GM12878 (cell line): Measurements from ENCODE around the gene DHX16. TPM values are rescaled to one million over a fixed set of nuclear protein-coding genes. Genes with fewer than 3 reads are reported as not detected.
A peak's percentile ranks its signal among the peaks of the same experiment; 100 is the strongest.

ENCODE experiments used
- BRCA1 ChIP-seq: IDR thresholded peaks from 2 replicates; pipeline ENCODE4 v1.6.1; 2011; ENCODE audit warnings: low read depth, low read length, improper control_type of control experiment
- EP300 ChIP-seq, 2 experiments: fragments of 150-350 bp in 1 of 2; IDR thresholded peaks; 2 replicates each; pipeline ENCODE4 v1.6.1; 2011 to 2012; ENCODE audit warnings: low read depth in 2 of 2, low read length in 2 of 2, borderline replicate concordance in 1 of 2, improper control_type of control experiment in 1 of 2, inconsistent platforms in 1 of 2; ENCODE audit not compliant: control insufficient read depth in 1 of 2
- EZH2 ChIP-seq: IDR thresholded peaks from 2 replicates; pipeline ENCODE4 v1.6.1; 2012; ENCODE audit warnings: low read depth, mild to moderate bottlenecking, control low read depth, inconsistent platforms, low read length, borderline replicate concordance; ENCODE audit not compliant: control insufficient read depth
- HDAC2 ChIP-seq: fragments of 200-600 bp; sonication (generic); IDR thresholded peaks from 2 replicates; pipeline ENCODE4 v1.6.1; 2017
- JUNB ChIP-seq: IDR thresholded peaks from 2 replicates; pipeline ENCODE4 v1.6.1; 2016; ENCODE audit warnings: antibody characterized with exemption, mild to moderate bottlenecking
- KAT2A ChIP-seq: conservative IDR thresholded peaks from 2 replicates; pipeline ENCODE4 v1.6.1; 2011; ENCODE audit warnings: low read depth, low read length; ENCODE audit not compliant: control insufficient read depth
- MTA2 ChIP-seq: fragments of 450-650 bp; IDR thresholded peaks from 2 replicates; pipeline ENCODE4 v1.6.1; 2016; ENCODE audit warnings: low read depth, mild to moderate bottlenecking, moderate library complexity
- MXI1 ChIP-seq: fragments of 150-350 bp; IDR thresholded peaks from 2 replicates; pipeline ENCODE4 v1.6.1; 2011; ENCODE audit warnings: low read depth, mild to moderate bottlenecking, inconsistent platforms, low read length, improper control_type of control experiment
- MYB ChIP-seq: fragments of 150-350 bp; IDR thresholded peaks from 2 replicates; pipeline ENCODE4 v1.6.1; 2014; ENCODE audit warnings: mild to moderate bottlenecking, low read depth, low read length, borderline replicate concordance
- NR2C1 ChIP-seq: fragments of 450-650 bp; IDR thresholded peaks from 2 replicates; pipeline ENCODE4 v1.6.1; 2017; ENCODE audit warnings: antibody characterized with exemption, mild to moderate bottlenecking, moderate library complexity
- POLR2AphosphoS2 ChIP-seq: IDR thresholded peaks from 2 replicates; pipeline ENCODE4 v1.6.1; 2011; ENCODE audit warnings: low read depth, mild to moderate bottlenecking, low read length, improper control_type of control experiment, moderate library complexity
- POU2F2 ChIP-seq: IDR thresholded peaks from 3 replicates; pipeline ENCODE4 v1.6.1; 2011; ENCODE audit warnings: low read depth, mild to moderate bottlenecking, low read length, borderline replicate concordance
- RELA ChIP-seq: fragments of 450-650 bp; IDR thresholded peaks from 2 replicates; pipeline ENCODE4 v1.8.0; 2014; ENCODE audit warnings: borderline replicate concordance; ENCODE audit not compliant: partially characterized antibody
- RFX5 ChIP-seq: IDR thresholded peaks from 2 replicates; pipeline ENCODE4 v1.6.1; 2011; ENCODE audit warnings: low read depth, low read length, improper control_type of control experiment
- SP1 ChIP-seq: IDR thresholded peaks from one replicate; pipeline ENCODE4 v1.6.1; 2011; ENCODE audit warnings: low read depth, low read length
- STAT1 ChIP-seq: fragments of 450-650 bp; conservative IDR thresholded peaks from 2 replicates; pipeline ENCODE4 v1.6.1; 2014; ENCODE audit warnings: antibody characterized with exemption, mild to moderate bottlenecking
- STAT3 ChIP-seq: IDR thresholded peaks from 2 replicates; pipeline ENCODE4 v1.6.1; 2011; ENCODE audit warnings: low read depth, low read length, improper control_type of control experiment
- SUZ12 ChIP-seq: fragments of 200-600 bp; sonication (generic); IDR thresholded peaks from one replicate; pipeline ENCODE4 v1.6.1; 2018; ENCODE audit warnings: antibody characterized with exemption, mild to moderate bottlenecking; ENCODE audit not compliant: unreplicated experiment
- TBL1XR1 ChIP-seq: IDR thresholded peaks from 2 replicates; pipeline ENCODE4 v1.6.1; 2012; ENCODE audit warnings: low read depth, low read length, improper control_type of control experiment
- ZBED1 ChIP-seq: IDR thresholded peaks from 2 replicates; pipeline ENCODE4 v1.6.1; 2016; ENCODE audit warnings: borderline replicate concordance
- polyA plus RNA-seq, 11 experiments: library from polyadenylated mRNA; depleted of rRNA in 4 of 11; unstranded in 6 of 11; stranded (reverse) in 5 of 11; fragments of >200 nt; fragmentation: Nextera tagmentation in 4 of 11; fragmentation: Illumina TruSeq in 1 of 11; extraction: Ambion mirVana in 4 of 11; extraction: Trizol in 1 of 11; gene quantifications; 1 replicate in 1 of 11; 2 replicates in 10 of 11; pipeline versions ENCODE4 v1.2.1 to v1.2.3, GENCODE V29; 2011 to 2016; ENCODE audit warnings: inconsistent platforms in 2 of 11, missing spikeins in 2 of 11, low read depth in 1 of 11
- total RNA-seq, 4 experiments: library from RNA; depleted of rRNA in 3 of 4; stranded (reverse); fragments of >200 nt in 3 of 4; fragmentation: Illumina TruSeq in 1 of 4; extraction: Trizol in 1 of 4; gene quantifications; 2 replicates each; pipeline versions ENCODE4 v1.2.1 to v1.2.3, GENCODE V29; 2013 to 2021
- TF ChIP-seq, protein P1 (sequence below): IDR thresholded peaks from 2 replicates; pipeline ENCODE4 v1.6.1; 2012; ENCODE audit warnings: low read length, inconsistent platforms
- TF ChIP-seq, protein P2 (sequence below): fragments of 450-650 bp; conservative IDR thresholded peaks from 2 replicates; pipeline ENCODE4 v1.6.1; 2017; ENCODE audit warnings: mild to moderate bottlenecking, moderate library complexity
- TF ChIP-seq, protein P3 (sequence below): fragments of 450-650 bp; IDR thresholded peaks from 2 replicates; pipeline ENCODE4 v1.6.1; 2017; ENCODE audit warnings: borderline replicate concordance

Gene DHX16
- total and polyA plus RNA-seq, 10 of the 15 experiments (the other 5 are each of a cell fraction or from before 2014, with no cell fraction given): 10.1 to 41.4 (median 38.3) TPM

DNA sequence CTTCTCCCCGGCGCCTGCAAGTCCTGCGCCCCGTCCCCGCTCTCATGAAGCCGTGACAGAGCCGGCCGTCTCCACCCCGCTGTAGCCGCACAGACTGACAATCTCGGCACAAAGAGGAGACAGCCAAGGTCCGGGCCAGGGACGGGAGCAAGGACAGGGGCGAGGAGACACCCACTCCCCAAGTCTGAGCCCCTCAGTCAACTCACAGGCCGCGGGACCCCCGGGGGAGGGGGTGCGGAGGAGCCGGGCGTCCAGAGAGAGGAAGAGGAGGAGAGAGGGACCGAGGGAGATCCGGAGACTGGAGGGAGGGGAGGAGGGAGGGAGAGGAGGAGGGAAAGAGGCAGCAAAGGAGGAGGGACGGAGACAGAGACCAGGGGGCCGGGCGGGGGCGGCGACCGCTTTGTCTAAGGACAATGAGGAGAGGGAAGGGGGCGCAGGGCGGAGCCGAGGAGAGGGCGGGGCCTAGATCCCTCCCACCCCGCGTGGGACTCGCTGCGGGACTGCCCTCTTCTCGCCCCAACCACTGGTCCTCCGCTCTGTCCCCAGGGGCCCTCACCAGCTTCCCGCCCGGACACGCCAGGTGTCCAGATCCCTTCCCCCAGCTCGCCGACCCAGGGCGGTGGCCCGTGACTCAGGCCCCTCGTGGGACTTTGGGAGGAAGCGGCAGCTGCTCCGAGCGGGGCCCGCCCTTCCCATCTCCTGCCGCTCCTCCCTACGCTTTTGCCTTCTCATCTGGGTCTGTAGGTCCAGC lies 14.3 kb upstream of the DHX16 start (continued):
- TF ChIP-seq, protein P1, sequence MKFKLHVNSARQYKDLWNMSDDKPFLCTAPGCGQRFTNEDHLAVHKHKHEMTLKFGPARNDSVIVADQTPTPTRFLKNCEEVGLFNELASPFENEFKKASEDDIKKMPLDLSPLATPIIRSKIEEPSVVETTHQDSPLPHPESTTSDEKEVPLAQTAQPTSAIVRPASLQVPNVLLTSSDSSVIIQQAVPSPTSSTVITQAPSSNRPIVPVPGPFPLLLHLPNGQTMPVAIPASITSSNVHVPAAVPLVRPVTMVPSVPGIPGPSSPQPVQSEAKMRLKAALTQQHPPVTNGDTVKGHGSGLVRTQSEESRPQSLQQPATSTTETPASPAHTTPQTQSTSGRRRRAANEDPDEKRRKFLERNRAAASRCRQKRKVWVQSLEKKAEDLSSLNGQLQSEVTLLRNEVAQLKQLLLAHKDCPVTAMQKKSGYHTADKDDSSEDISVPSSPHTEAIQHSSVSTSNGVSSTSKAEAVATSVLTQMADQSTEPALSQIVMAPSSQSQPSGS: no peak
- TF ChIP-seq, protein P2, sequence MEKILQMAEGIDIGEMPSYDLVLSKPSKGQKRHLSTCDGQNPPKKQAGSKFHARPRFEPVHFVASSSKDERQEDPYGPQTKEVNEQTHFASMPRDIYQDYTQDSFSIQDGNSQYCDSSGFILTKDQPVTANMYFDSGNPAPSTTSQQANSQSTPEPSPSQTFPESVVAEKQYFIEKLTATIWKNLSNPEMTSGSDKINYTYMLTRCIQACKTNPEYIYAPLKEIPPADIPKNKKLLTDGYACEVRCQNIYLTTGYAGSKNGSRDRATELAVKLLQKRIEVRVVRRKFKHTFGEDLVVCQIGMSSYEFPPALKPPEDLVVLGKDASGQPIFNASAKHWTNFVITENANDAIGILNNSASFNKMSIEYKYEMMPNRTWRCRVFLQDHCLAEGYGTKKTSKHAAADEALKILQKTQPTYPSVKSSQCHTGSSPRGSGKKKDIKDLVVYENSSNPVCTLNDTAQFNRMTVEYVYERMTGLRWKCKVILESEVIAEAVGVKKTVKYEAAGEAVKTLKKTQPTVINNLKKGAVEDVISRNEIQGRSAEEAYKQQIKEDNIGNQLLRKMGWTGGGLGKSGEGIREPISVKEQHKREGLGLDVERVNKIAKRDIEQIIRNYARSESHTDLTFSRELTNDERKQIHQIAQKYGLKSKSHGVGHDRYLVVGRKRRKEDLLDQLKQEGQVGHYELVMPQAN: peak; percentile 80
- TF ChIP-seq SP1 (peak; percentile 89), MTA2 (peak; percentile 77), EZH2 (no peak), STAT1 (0 out of 2 replicates have a peak, but pooled peaks have one; percentile 57), HDAC2 (no peak), JUNB (no peak), MXI1 (peak; percentile 28), ZBED1 (no peak; the same call in 1 of the 2 replicates), BRCA1 (no peak), POLR2AphosphoS2 (peak; percentile 83; the same call in 1 of the 2 replicates), POU2F2 (peak; percentile 24; the same call in 1 of the 3 replicates), EP300 (IDR thresholded peaks at IDR 0.05; ENCODE audit: borderline replicate concordance in 1 of 2, control insufficient read depth in 1 of 2, low read depth in 2 of 2, low read length in 2 of 2) (peak; percentile 60 to 91), KAT2A (no peak), STAT3 (no peak), TBL1XR1 (peak; percentile 88), MYB (no peak), RELA (no peak), SUZ12 (no peak), NR2C1 (peak; percentile 52), RFX5 (no peak)
- TF ChIP-seq, protein P3, sequence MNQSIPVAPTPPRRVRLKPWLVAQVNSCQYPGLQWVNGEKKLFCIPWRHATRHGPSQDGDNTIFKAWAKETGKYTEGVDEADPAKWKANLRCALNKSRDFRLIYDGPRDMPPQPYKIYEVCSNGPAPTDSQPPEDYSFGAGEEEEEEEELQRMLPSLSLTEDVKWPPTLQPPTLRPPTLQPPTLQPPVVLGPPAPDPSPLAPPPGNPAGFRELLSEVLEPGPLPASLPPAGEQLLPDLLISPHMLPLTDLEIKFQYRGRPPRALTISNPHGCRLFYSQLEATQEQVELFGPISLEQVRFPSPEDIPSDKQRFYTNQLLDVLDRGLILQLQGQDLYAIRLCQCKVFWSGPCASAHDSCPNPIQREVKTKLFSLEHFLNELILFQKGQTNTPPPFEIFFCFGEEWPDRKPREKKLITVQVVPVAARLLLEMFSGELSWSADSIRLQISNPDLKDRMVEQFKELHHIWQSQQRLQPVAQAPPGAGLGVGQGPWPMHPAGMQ: no peak
